Measurements from ENCODE around the gene SRC.

SRC gene

GRCh38 chr20:37353285-37353849 lies 7.4 kb downstream of the SRC start:
- TF ChIP-seq, protein P1, sequence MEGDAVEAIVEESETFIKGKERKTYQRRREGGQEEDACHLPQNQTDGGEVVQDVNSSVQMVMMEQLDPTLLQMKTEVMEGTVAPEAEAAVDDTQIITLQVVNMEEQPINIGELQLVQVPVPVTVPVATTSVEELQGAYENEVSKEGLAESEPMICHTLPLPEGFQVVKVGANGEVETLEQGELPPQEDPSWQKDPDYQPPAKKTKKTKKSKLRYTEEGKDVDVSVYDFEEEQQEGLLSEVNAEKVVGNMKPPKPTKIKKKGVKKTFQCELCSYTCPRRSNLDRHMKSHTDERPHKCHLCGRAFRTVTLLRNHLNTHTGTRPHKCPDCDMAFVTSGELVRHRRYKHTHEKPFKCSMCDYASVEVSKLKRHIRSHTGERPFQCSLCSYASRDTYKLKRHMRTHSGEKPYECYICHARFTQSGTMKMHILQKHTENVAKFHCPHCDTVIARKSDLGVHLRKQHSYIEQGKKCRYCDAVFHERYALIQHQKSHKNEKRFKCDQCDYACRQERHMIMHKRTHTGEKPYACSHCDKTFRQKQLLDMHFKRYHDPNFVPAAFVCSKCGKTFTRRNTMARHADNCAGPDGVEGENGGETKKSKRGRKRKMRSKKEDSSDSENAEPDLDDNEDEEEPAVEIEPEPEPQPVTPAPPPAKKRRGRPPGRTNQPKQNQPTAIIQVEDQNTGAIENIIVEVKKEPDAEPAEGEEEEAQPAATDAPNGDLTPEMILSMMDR (IDR thresholded peaks at IDR 0.05; ENCODE audit: low read depth, low read length, missing control alignments) = no peak

DNA sequence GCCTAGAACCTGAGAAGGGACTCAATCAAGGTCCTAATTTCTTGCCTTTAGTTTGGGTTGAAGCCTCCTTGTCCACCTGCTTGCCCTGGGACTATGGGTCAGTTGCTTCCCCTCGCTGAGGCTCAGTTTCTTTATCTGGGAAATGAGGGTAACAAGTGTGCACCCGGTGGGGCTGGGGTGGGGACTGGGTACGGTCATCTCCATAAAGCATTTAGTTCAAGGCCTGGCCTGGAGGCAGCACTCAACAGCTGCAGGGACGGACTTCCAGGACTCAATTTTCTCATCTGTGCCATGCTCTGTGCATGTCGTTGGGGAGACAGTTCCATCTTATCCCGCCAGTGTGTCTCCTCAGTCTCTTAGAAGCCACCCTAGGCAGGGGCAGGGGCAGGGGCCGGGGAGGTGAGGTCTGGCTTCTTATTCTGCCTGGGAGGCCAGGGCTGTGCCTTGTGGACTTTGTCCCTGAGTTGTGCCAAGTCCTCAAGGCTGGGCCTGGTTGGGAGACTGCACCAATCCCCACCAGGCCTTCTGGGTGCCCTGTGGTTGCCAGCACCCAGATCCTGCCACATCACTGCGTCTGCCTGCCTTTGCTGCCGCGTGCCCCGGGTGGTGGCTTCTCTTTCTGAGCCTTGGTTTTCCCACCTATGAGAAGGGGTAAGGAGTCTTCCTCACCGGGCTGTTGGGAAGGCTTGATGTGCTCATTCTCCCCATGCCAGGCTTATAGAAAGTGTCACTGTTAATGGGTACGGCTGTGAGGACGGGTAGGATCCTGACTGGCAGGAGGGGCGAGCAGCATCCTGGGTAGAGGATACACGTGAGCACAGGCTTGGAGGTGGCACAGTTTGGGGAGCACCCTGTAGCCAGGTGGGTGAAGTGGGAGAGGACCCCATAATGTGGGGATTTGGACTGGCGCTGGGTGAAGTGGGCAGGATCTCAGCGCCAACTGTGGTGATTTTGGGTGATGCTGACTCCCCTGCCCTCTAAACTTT lies 8.6 kb downstream of the SRC start:
- in situ Hi-C loops (cut with HindIII; ENCODE audit: low pct_ligation_motif_present, low sequenced_read_pairs) = no loop called here
- TF ChIP-seq, protein P1 (IDR thresholded peaks at IDR 0.05; ENCODE audit: low read depth, low read length, missing control alignments) = no peak

More at GRCh38 chr20:37353285-37353849, 7.4 kb downstream of the SRC start:
- Histone ChIP-seq H3K27ac (no peak overlapping the region), H3K4me3 (ENCODE audit: low read depth, low read length) (no peak overlapping the region), H3K27me3 (replicated peaks) (no peaks in the 10 kb centered on the region), H3K36me3 (replicated peaks) (peaks cover 4% of the 10 kb centered on the region)
- in situ Hi-C loops (cut with HindIII; ENCODE audit: low pct_ligation_motif_present, low sequenced_read_pairs) = no loop called here
- no peak for DNase-seq

DNA sequence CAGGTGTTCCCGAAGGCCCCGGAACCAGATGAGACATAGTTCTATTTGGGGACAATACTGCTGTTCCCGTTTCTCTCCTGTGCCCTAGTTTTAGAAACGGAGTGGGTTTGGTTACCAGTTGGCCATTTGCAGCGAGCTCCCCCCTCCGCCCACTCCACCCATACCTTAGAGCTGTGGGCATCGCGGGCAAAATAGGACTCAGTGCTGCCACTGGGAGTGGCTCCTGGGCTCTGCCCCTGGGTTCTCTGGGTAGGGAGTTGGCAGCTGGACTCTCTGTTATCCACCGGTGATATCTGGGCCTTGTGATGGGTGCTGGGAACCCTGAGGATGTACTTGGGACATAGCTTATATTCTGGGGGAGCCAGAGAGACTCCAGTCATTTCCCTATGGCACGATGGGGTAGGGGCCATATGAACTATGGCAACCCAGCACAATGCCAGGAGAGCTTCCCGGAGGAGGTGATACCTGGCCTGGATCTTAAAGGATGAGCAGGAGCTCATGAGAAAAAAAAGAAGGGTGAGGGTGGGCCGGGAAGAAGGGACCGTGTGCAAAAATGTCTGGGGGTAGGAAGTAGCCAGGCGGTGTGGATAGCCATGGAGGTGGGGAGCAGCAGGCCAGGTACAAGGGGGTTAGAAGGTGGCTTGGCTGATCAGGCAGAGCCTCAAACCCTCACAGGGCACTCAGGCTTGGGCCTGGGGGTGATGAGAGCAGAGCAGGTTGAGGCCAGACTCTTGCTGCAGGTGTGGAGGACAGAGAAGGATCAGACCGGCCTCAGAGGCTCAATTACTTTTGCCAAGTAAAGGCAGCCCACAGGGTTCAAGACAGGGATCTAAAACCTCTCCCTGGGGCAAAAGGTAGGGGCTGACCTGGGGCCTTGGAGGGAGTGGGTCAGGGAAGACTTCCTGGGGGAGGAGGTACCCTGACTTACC lies 9.6 kb downstream of the SRC start:
- in situ Hi-C loops (cut with HindIII; ENCODE audit: low pct_ligation_motif_present, low sequenced_read_pairs) = no loop called here

More for the DNA sequence above, 8.6 kb downstream of the SRC start:
- no peak for DNase-seq
- H3K36me3 ChIP-seq (replicated peaks) = peaks cover 4% of the 10 kb centered on the region
- H3K27ac ChIP-seq = no peak overlapping the region
- no peaks in the 10 kb centered on the region for H3K27me3 ChIP-seq (replicated peaks)
- H3K4me3 ChIP-seq (ENCODE audit: low read depth, low read length) = no peak overlapping the region

DNA sequence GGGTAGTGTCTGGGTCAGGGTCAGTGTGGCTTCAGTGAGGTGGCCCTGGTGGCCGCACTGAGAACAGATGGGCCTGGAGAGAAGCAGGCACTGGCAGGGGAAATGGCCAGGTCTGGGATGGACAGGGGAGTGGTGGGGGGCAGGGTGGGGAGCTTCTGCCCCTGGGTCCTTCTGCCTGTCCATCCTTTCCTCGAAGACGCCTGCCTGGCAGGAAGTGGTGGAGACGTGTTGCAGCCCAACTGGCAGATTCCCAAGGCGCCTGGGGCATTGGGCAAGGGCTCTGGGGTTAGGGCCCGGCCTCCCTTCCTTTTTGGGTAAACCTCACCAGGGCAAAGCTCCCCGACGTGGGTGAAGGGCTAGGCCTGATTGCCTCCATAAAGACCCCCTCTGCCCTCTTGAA lies 10.4 kb downstream of the SRC start:
- TF ChIP-seq, protein P1 (IDR thresholded peaks at IDR 0.05; ENCODE audit: low read depth, low read length, missing control alignments) = no peak
- Histone ChIP-seq H3K36me3 (replicated peaks) (peaks cover 4% of the 10 kb centered on the region), H3K27me3 (replicated peaks) (no peaks in the 10 kb centered on the region), H3K4me3 (ENCODE audit: low read depth, low read length) (no peak overlapping the region), H3K27ac (no peak overlapping the region)
- DNase-seq = no peak
- in situ Hi-C loops (cut with HindIII; ENCODE audit: low pct_ligation_motif_present, low sequenced_read_pairs) = no loop called here

More for the DNA sequence above, 9.6 kb downstream of the SRC start:
- H3K27me3 ChIP-seq (replicated peaks) = no peaks in the 10 kb centered on the region
- no peak overlapping the region for H3K4me3 ChIP-seq (ENCODE audit: low read depth, low read length)
- H3K27ac ChIP-seq = no peak overlapping the region
- peaks cover 4% of the 10 kb centered on the region for H3K36me3 ChIP-seq (replicated peaks)
- TF ChIP-seq, protein P1 (IDR thresholded peaks at IDR 0.05; ENCODE audit: low read depth, low read length, missing control alignments) = no peak
- DNase-seq = no peak

DNA sequence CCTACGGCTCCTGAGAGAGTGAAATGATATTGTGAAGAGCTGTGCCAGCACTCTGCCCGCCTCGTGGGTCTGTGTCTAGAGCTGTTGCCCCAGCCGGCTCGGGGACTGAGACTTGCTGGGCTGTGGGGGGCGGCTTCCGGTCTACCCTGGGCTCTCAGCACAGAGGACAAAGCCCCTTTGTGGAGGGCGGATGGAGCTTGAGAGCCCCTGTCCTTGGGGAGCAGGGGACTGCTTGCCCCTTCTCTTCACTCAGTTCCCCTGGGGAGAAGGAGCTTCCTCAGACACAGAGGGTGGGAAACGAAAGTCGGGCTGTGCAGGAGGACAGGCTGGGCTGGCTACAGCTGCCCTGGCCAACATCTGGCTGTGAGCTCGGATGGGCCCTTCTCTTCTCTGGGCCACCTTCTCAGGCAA lies 11.0 kb downstream of the SRC start:
- Histone ChIP-seq H3K36me3 (replicated peaks) (peaks cover 4% of the 10 kb centered on the region), H3K4me3 (ENCODE audit: low read depth, low read length) (no peak overlapping the region), H3K27me3 (replicated peaks) (no peaks in the 10 kb centered on the region), H3K27ac (no peak overlapping the region)
- TF ChIP-seq, protein P1 (IDR thresholded peaks at IDR 0.05; ENCODE audit: low read depth, low read length, missing control alignments) = no peak
- no peak for DNase-seq
- in situ Hi-C loops (cut with HindIII; ENCODE audit: low pct_ligation_motif_present, low sequenced_read_pairs) = no loop called here

Data from brain microvascular endothelial cell (primary cell).